GM12864 (cell line): Measurements from ENCODE around the gene CTDSPL.
A peak's percentile ranks its signal among the peaks of the same experiment; 100 is the strongest.

Experiments
- DNase-seq: peaks from one replicate; pipeline ENCODE4 v3.0.0-alpha.2; 2011; ENCODE audit warnings: low read depth
- H3K4me3 ChIP-seq: 2 replicates; pipeline ENCODE4 v1.5.1; 2011; ENCODE audit warnings: mild to moderate bottlenecking, low read depth, low read length, control low read depth
- TF ChIP-seq, protein P1 (sequence below): IDR thresholded peaks from 2 replicates; pipeline ENCODE4 v1.5.1; 2011; ENCODE audit warnings: low read depth, mild to moderate bottlenecking, moderate library complexity, low read length, control low read depth, inconsistent platforms; ENCODE audit errors: missing control alignments

Gene CTDSPL

DNA sequence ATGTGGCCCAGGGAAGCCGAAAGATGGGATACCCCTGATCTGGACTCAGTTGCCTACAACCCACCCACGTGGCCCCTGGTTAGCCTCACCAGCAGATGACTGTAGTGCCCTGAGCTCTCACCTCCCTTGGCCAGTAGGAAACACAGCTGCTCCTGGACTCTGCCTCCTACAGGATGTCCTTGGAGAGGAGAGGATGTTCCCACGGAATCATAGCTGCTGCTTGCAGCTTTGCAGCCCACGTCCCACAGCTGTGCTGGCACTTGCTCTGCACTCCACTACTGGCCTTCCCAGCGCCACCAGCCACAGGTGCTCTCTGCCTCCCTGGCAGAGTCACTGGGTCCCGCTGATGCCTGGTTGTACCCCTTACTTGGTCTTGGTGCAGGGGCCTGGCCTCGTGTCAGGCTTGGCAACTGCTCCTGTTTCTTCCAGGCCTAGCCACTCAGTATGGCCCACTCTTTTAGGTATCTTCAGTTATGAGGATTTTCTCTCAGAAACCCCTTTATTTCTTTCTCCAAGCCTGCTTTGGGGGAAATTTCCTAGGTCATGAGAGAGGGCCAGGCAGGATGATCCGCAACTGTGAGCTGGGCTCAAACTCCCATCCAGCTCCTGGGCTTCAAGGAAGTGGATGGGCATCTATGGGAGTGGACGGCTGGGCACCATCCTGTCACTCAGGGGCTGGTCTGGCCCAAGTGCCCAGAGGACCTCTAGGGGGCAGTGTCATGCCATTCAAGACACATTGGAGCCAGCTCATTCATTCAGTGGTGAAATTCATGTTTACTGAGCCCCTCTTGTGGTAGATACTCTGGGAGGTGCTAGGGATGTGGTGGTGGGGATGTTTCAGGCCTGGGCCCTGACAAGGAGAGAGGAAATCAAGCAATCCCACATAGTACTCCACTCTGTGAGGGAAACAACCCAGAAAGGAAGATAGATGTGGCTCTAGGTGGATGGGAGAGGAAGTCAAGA, 112.7 kb downstream of the CTDSPL start:
- H3K4me3 ChIP-seq, result no peak overlapping the region
- DNase-seq, result no peak
- TF ChIP-seq, protein P1, sequence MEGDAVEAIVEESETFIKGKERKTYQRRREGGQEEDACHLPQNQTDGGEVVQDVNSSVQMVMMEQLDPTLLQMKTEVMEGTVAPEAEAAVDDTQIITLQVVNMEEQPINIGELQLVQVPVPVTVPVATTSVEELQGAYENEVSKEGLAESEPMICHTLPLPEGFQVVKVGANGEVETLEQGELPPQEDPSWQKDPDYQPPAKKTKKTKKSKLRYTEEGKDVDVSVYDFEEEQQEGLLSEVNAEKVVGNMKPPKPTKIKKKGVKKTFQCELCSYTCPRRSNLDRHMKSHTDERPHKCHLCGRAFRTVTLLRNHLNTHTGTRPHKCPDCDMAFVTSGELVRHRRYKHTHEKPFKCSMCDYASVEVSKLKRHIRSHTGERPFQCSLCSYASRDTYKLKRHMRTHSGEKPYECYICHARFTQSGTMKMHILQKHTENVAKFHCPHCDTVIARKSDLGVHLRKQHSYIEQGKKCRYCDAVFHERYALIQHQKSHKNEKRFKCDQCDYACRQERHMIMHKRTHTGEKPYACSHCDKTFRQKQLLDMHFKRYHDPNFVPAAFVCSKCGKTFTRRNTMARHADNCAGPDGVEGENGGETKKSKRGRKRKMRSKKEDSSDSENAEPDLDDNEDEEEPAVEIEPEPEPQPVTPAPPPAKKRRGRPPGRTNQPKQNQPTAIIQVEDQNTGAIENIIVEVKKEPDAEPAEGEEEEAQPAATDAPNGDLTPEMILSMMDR, result peak; percentile 87

DNA sequence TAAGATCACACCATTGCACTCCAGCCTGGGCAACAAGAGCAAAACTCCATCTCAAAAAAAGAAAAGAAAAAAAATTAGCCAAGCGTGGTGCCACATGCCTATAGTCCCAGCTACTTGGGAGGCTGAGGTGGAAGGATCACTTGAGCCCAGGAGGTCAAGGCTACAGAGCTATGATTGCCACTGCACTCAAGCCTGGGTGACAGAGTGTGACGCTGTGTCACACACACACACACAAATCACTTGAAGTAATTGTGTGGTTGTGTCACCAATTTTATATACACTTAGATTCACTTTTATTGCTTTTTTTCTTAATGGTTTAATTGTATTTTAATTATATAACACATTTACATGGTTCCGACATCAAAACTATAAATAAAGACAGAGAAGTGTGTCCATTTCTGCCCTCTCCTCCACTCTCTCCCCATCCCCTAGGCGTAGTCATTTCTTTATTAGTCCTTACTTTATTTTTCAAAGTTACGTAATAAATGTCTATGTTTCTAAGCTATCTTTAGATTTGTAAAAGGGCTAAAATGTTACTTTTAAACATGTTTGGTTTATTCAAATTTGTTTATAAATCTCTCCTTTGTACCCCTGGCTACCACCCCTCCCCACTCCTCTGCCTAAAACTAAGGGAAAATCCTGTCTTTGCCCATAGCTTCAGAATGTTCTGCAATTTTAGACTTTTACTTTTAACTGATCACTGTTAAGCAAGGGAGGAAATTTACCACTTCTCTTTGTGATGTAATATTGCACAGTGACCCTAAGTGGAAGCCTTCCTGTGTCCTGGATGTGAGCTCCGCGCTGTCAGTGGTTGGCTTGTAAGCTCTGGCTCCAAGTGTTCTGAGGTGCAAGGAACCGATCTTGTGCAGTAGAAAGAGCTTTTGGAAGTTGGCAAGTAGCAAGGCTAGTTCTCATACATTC, 118.1 kb downstream of the CTDSPL start:
- no peak for DNase-seq
- TF ChIP-seq, protein P1, result no peak
- no peak overlapping the region for H3K4me3 ChIP-seq

DNA sequence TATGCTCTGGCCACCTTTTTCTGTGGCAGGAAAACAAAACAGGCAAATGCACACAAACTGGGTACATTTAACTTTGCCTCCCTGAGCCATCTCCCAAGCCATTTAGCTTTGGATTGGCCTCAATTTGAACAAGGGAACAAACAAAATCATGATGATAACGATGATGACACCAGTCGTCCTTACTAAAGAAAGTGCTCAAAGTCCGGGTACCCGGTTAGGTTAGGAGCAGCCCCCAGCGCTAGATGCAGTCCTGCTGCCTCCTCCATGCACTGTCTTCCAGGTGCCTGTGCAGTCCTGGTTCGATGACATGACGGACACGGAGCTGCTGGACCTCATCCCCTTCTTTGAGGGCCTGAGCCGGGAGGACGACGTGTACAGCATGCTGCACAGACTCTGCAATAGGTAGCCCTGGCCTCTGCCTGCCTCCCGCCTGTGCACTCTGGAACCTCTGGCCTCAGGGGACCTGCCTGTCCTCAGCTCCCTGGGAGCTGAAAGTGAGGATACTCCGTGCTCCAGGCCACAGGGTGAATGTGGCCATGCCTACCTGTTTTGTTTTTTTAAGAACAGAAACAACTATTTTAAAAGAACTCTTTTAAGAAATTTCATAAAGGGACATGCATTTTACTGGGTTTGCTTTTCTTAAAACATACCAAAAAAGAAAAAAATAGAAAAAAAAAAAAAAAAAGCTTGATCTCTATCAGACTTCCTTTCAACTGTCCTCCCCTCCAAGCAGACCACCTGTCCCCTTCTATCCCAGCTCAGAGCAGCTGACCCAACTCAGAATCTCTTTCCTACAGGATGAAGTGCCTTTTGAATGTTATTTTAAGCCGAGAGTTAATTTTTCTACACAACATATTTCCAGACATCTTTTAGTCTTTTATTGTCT, 119.0 kb downstream of the CTDSPL start:
- H3K4me3 ChIP-seq, result no peak overlapping the region
- TF ChIP-seq, protein P1, result no peak
- DNase-seq, result no peak

DNA sequence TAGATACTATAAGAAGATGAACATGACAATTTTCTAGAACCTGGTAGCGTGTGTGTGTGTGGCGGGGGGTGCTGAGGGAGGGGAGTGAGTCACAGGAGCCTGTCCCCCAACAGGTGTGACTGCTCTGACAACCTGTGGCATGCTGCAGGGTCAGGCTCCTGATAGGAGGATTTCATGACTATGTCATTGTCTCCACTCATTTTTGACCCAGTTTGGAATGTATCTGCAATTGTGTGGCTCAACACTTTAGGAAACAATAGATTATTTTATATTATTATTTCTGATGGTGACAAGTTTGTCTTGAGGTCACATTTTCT, 119.6 kb downstream of the CTDSPL start:
- TF ChIP-seq, protein P1, result no peak
- no peak overlapping the region for H3K4me3 ChIP-seq
- DNase-seq, result no peak

DNA sequence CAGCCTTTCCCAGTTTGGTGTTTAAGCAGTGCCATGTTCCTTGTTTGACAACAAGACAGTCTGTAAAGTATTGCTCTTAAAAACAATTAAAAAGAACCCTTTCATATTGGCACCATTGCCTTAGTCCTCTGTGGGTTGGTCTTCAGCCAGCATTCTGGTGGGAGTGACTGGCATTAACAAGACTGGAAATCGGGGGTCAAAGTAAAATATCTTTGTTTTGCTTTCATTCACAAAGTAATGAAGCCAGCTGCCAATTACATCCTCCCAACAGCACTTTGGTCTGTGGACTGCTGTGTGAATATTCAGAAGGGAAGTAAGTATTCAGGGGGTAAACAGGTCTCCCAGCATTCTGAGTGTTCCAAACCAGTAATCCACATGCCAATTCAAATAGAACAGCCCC, 120.7 kb downstream of the CTDSPL start:
- TF ChIP-seq, protein P1, result no peak
- no peak for DNase-seq
- no peak overlapping the region for H3K4me3 ChIP-seq

DNA sequence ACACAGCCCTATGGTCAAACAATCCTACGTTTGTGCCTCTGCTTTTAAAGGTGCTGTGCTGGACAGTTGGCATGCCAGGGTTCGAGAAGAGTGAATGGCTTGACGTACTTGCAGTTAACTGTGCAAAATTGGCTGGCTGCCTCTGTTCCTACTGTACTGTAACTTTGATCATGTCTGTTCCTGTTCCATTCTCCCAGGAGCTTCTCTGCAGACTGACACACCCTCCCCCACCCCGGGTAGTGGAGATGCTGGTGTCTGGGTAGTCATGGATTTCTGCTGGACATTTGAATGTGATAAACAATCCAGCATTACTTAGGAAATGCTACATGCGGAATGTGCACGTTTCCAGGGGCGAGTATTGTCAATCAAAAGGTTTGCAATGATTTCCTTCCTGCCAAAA, 122.4 kb downstream of the CTDSPL start:
- no peak for DNase-seq
- H3K4me3 ChIP-seq, result no peak overlapping the region
- TF ChIP-seq, protein P1, result no peak
